Measurements from ENCODE around the gene TNMD. TPM values are rescaled to one million over a fixed set of nuclear protein-coding genes. Genes with fewer than 3 reads are reported as not detected.

Gene TNMD
- polyA plus RNA-seq, 1 donor (not counting 4 experiments of a cell fraction or from before 2014, with no cell fraction given): not detected

- Histone ChIP-seq H3K27me3 (ENCODE audit: control insufficient read depth, extremely low read depth, insufficient read depth, low read length) (peaks cover 12% of the 10 kb centered on the region), H3K27ac (ENCODE audit: control insufficient read depth, insufficient read depth, low read length) (no peak overlapping the region), H3K4me1 (ENCODE audit: control insufficient read depth, extremely low read depth, insufficient read depth, low read length) (no peaks in the 10 kb centered on the region), H3K36me3 (ENCODE audit: control insufficient read depth in 2 of 2, extremely low read depth in 1 of 2, insufficient read depth in 2 of 2, low read length in 2 of 2) (no peaks in the 10 kb centered on the region), H4K20me1 (ENCODE audit: control insufficient read depth, extremely low read depth, insufficient read depth, low read length) (no peaks in the 10 kb centered on the region), H3K4me2 (ENCODE audit: control insufficient read depth, extremely low read depth, insufficient read depth, low read depth, low read length) (no peak overlapping the region), H3K9me1 (ENCODE audit: control insufficient read depth, extremely low read depth, insufficient read depth, low read length) (no peaks in the 10 kb centered on the region), H3K9ac (ENCODE audit: control insufficient read depth, extremely low read depth, insufficient read depth, low read length) (no peak overlapping the region), H2AFZ (ENCODE audit: control insufficient read depth, low read length) (no peak overlapping the region), H3K4me3 (ENCODE audit: control insufficient read depth in 2 of 3, extremely low read depth in 1 of 3, insufficient read depth in 2 of 3, low read depth in 1 of 3, low read length in 3 of 3) (no peak overlapping the region), H3K79me2 (ENCODE audit: control insufficient read depth, insufficient read depth, low read length) (no peaks in the 10 kb centered on the region), H3K9me3 (ENCODE audit: control insufficient read depth, low read depth, low read length) (no peaks in the 10 kb centered on the region)
- no peak for TF ChIP-seq CTCF (optimal IDR thresholded peaks at IDR 0.05 in 1 of 3, IDR thresholded peaks at IDR 0.05 in 1 of 3, conservative IDR thresholded peaks at IDR 0.05 in 1 of 3; ENCODE audit: extremely low read depth in 1 of 3, insufficient read depth in 2 of 3, low read length in 3 of 3)
- DNase-seq (ENCODE audit: low read depth, low spot score) (no peak), FAIRE-seq (no peak)
- dilution Hi-C loops (cut with MboI; ENCODE audit: extremely low pct_ligation_motif_present, low sequenced_read_pairs): no loop called here
Measured at GRCh38 chrX:100586747-100587146, 2.0 kb downstream of the TNMD start.

- no peak overlapping the region for H3K4me2 ChIP-seq (ENCODE audit: control insufficient read depth, extremely low read depth, insufficient read depth, low read depth, low read length)
- peaks cover 12% of the 10 kb centered on the region for H3K27me3 ChIP-seq (ENCODE audit: control insufficient read depth, extremely low read depth, insufficient read depth, low read length)
- DNase-seq (ENCODE audit: low read depth, low spot score) (no peak), FAIRE-seq (no peak)
- H3K79me2 ChIP-seq (ENCODE audit: control insufficient read depth, insufficient read depth, low read length): no peaks in the 10 kb centered on the region
- TF ChIP-seq CTCF (optimal IDR thresholded peaks at IDR 0.05 in 1 of 3, IDR thresholded peaks at IDR 0.05 in 1 of 3, conservative IDR thresholded peaks at IDR 0.05 in 1 of 3; ENCODE audit: extremely low read depth in 1 of 3, insufficient read depth in 2 of 3, low read length in 3 of 3) (no peak), EZH2 (IDR thresholded peaks at IDR 0.05; ENCODE audit: low read length) (no peak)
- no peak overlapping the region for H3K27ac ChIP-seq (ENCODE audit: control insufficient read depth, insufficient read depth, low read length)
- H3K36me3 ChIP-seq (ENCODE audit: control insufficient read depth in 2 of 2, extremely low read depth in 1 of 2, insufficient read depth in 2 of 2, low read length in 2 of 2): no peaks in the 10 kb centered on the region
- H4K20me1 ChIP-seq (ENCODE audit: control insufficient read depth, extremely low read depth, insufficient read depth, low read length): no peaks in the 10 kb centered on the region
- no peaks in the 10 kb centered on the region for H3K4me1 ChIP-seq (ENCODE audit: control insufficient read depth, extremely low read depth, insufficient read depth, low read length)
- no peaks in the 10 kb centered on the region for H3K9me3 ChIP-seq (ENCODE audit: control insufficient read depth, low read depth, low read length)
- no peak overlapping the region for H3K9ac ChIP-seq (ENCODE audit: control insufficient read depth, extremely low read depth, insufficient read depth, low read length)
- dilution Hi-C loops (cut with MboI; ENCODE audit: extremely low pct_ligation_motif_present, low sequenced_read_pairs): no loop called here
- H3K4me3 ChIP-seq (ENCODE audit: control insufficient read depth in 2 of 3, extremely low read depth in 1 of 3, insufficient read depth in 2 of 3, low read depth in 1 of 3, low read length in 3 of 3): no peak overlapping the region
- H2AFZ ChIP-seq (ENCODE audit: control insufficient read depth, low read length): no peak overlapping the region
- H3K9me1 ChIP-seq (ENCODE audit: control insufficient read depth, extremely low read depth, insufficient read depth, low read length): no peaks in the 10 kb centered on the region
Measured at GRCh38 chrX:100587861-100588260, 3.1 kb downstream of the TNMD start.
